T-helper 2 cell treated with Interferon-gamma antibody and Interleukin-4, amounts not matched to agents 5 μg/mL and 100 μg/mL, for 36 hours (primary cell): ENCODE results near the gene ZBTB46.
"Not testable (repeated sequence)": the region's sequence is repeated elsewhere in the genome, so short reads cannot be mapped to it uniquely, and the experiment has no call there.

Experiments
- DNase-seq: peaks from one replicate; pipeline ENCODE4 v3.0.0; 2021; ENCODE audit warnings: low spot score
- H3K27ac Mint-ChIP-seq: one replicate; pipeline ENCODE4 v1.8.0; 2021; ENCODE audit warnings: mild to moderate bottlenecking, mixed read lengths
- H3K27me3 Mint-ChIP-seq: one replicate; pipeline ENCODE4 v1.8.0; 2021; ENCODE audit warnings: low read depth, mixed read lengths
- H3K36me3 Mint-ChIP-seq: one replicate; pipeline ENCODE4 v1.8.0; 2021; ENCODE audit warnings: low read depth, mixed read lengths
- H3K4me1 Mint-ChIP-seq: one replicate; pipeline ENCODE4 v1.8.0; 2021; ENCODE audit warnings: low read depth, mixed read lengths
- H3K4me3 Mint-ChIP-seq: one replicate; pipeline ENCODE4 v1.8.0; 2022; ENCODE audit warnings: mild to moderate bottlenecking, moderate library complexity, mixed read lengths
- H3K9me3 Mint-ChIP-seq: one replicate; pipeline ENCODE4 v1.8.0; 2021; ENCODE audit warnings: mixed read lengths

Gene ZBTB46

DNA sequence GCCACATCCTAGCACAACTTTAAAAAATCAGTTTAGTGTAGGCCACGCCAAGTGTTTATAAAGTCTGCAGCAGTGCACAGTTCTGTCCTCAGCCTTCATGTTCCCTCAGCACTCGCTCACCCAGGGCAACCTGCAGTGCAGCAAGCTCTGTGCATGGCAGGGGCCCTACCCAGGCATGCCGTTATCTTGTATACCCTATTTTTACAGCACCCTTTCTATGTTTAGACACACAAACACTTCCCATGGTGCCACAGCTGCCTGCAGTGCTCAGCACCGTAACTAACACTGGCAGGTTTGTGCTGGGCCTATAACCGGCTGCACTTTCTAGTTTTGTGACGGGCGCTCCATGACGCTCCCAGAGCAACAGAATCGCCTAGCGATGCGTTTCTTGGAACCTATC is 43.8 kb downstream of the ZBTB46 start:
- no peak overlapping the region for H3K4me3 Mint-ChIP-seq
- DNase-seq, result no peak
- no peak overlapping the region for H3K27ac Mint-ChIP-seq
- peaks cover 2% of the 10 kb centered on the region for H3K27me3 Mint-ChIP-seq
- H3K9me3 Mint-ChIP-seq, result no peaks in the 10 kb centered on the region
- H3K36me3 Mint-ChIP-seq, result no peaks in the 10 kb centered on the region
- peaks cover 8% of the 10 kb centered on the region for H3K4me1 Mint-ChIP-seq

DNA sequence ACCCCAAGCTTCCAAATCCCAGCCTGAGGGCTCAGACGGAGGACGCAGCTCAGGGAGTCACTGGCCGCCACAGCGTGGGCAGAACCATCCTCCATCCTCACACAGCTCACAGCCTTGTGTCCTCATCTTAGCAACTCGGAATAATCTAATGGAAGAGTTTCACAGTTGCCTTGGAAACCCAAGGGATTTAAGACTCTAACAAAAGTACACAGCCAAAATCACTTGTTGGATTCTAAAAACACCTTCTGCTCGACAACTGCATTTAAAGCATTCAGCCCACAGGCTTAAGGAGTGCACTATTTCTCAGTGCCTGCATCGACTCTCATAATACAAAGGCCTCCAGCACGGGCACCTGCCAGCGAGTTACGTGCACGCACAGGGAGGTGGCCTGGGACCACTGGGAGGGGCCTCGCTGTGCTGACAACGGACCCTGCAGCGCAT is 45.4 kb downstream of the ZBTB46 start:
- Mint-ChIP-seq H3K4me3 (no peak overlapping the region), H3K36me3 (no peaks in the 10 kb centered on the region), H3K27me3 (peaks cover 2% of the 10 kb centered on the region), H3K9me3 (no peaks in the 10 kb centered on the region), H3K27ac (no peak overlapping the region), H3K4me1 (peaks cover 8% of the 10 kb centered on the region)
- DNase-seq, result no peak

DNA sequence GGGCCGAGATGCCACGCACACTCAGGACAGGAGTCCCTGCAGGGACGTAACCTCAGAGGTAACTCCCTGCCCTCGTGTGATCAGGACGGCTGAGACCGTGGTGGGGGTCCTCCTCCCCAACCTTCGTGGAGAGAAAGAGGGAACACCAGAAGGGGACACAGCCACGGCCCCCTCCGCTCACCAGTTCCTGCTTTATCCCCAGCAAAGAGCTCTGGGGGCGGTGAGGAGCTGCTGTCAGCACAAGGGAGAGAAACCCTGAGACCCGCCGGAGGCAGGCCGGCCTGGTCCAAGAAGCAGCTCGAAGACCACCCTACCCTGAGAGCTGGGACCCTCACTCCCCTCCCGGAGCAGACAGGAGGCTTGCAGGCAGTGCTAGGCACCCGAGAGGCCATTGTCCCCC is 47.1 kb downstream of the ZBTB46 start:
- H3K36me3 Mint-ChIP-seq, result no peaks in the 10 kb centered on the region
- H3K27ac Mint-ChIP-seq, result no peak overlapping the region
- DNase-seq, result no peak
- H3K4me3 Mint-ChIP-seq, result no peak overlapping the region
- H3K4me1 Mint-ChIP-seq, result peaks cover 8% of the 10 kb centered on the region
- H3K27me3 Mint-ChIP-seq, result peaks cover 2% of the 10 kb centered on the region
- H3K9me3 Mint-ChIP-seq, result no peaks in the 10 kb centered on the region

DNA sequence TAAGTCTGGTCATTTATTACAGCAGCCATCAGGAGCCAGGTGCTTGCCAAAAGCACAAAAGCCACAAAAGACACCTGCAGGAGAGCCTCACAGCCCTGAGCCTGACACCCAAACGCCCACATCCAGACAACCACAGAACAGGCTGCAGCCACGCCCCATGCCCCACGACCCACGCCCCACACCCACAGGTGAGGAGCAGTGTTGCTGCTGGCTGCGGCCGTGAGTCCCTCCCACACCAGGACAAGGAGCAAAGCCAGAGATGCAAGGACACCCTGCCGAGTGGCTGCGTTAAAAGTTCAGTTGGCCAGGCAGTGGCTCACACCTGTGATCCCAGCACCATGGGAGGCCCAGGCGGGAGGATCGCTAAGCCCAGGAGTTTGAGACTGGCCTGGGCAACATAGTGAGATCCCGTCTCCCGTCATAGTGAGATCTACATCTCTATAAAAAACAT is 48.5 kb downstream of the ZBTB46 start:
- Mint-ChIP-seq H3K27ac (peak overlapping the region; percentile 26), H3K36me3 (no peaks in the 10 kb centered on the region), H3K4me3 (no peak overlapping the region), H3K27me3 (no peaks in the 10 kb centered on the region), H3K4me1 (peaks cover 8% of the 10 kb centered on the region), H3K9me3 (no peaks in the 10 kb centered on the region)
- DNase-seq, result no peak

DNA sequence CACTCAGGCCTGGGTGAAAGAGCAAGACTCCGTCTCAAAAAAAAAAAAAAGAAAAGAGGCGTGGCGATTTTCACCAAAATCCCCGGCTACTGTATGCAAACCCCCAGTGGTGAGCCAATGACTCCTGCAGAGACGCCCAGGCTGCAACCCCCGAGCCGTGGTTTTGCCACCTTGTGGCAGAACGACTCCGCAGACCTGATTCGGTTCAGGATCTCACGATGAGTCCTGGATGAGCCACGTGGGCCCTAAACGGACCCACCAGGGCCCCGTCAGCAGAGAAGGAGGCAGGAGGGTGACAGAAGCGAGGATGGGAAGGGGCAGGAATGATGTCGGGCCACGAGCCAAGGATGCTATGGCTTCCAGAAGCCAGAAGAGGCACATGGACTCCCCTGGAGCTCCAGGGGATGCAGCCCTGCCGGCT is 49.0 kb downstream of the ZBTB46 start:
- Mint-ChIP-seq H3K27me3 (no peaks in the 10 kb centered on the region), H3K4me1 (peaks cover 8% of the 10 kb centered on the region), H3K36me3 (no peaks in the 10 kb centered on the region), H3K4me3 (no peak overlapping the region), H3K9me3 (no peaks in the 10 kb centered on the region), H3K27ac (no peak overlapping the region)
- no peak for DNase-seq

DNA sequence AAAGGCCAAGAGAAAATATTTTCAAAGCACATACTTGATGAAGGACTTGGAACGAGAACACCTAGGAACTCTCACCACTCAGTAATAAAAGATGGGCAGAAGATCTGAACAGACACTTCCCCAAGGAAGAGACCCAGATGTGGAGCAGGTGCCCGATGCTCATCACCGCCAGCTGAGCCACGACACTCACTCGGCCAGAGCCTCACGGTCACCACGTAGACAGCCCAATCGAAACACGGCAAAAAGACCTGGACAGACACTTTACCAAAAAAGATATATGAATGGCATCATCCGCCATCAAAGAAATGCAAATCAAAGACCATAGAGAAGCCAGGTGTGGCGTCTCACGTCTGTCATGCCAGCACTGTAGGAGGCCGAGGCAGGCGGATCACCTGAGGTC is 49.9 kb downstream of the ZBTB46 start:
- H3K27ac Mint-ChIP-seq, result no peak overlapping the region
- no peaks in the 10 kb centered on the region for H3K27me3 Mint-ChIP-seq
- DNase-seq, result no peak
- no peaks in the 10 kb centered on the region for H3K36me3 Mint-ChIP-seq
- H3K4me3 Mint-ChIP-seq, result no peak overlapping the region
- peaks cover 6% of the 10 kb centered on the region for H3K4me1 Mint-ChIP-seq
- H3K9me3 Mint-ChIP-seq, result no peaks in the 10 kb centered on the region

DNA sequence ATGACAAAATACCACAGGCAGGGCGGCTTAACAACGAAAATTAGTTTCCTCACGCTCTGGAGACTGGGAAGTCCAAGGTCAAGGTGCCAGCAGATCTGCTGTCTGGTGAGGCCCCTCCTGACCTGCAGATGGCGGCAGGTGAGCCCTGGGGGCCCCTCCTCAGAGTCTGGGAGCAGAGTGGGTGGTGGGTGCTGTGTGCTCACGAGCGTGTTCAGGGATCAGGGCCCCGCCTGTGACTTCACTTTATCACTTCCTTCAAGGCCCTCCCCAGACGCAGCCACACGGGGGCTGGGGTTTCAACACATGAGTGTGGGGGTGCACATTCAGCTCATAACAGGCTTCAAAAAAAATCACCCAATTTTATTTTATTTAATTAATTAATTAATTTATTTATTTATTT is 52.2 kb downstream of the ZBTB46 start:
- Mint-ChIP-seq H3K9me3 (no peaks in the 10 kb centered on the region), H3K4me3 (no peak overlapping the region), H3K36me3 (no peaks in the 10 kb centered on the region), H3K27ac (no peak overlapping the region), H3K27me3 (no peaks in the 10 kb centered on the region), H3K4me1 (peaks cover 2% of the 10 kb centered on the region)
- no peak for DNase-seq

DNA sequence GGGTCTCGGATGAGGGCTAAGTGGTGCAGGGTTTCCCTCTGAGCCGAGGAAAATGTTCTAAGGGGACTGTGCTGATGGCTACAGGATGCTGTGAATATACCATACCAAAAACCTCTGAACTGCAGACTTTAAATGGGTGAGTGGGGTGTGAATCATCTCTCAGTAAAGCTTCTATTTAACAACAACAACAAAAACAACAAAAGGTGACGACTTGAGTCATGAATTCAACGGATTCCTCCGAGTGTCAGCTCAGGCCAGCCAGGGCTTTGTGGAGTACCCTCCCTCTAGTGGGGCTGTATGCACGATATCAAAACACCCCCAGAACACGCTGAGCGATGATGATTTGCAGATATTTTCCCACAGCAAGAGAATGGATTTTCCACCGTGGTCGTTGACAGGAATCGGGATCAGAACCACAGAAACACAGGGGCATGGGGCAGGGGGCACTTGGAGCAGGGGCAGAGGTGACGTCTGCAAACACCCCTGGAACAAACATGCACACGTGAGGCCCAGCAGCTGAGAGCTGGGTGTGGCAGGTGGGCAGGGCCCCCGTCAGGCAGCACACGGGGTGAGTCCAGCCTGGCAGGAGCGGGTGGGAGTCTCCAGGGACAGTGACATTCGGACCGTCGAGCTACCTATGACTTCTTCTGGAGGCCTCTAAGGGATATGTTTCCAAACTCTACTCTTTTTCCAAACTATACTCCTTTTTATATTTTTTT is 52.9 kb downstream of the ZBTB46 start:
- H3K27me3 Mint-ChIP-seq, result no peaks in the 10 kb centered on the region
- peaks cover 2% of the 10 kb centered on the region for H3K4me1 Mint-ChIP-seq
- no peak for DNase-seq
- H3K27ac Mint-ChIP-seq, result no peak overlapping the region
- no peak overlapping the region for H3K4me3 Mint-ChIP-seq
- H3K36me3 Mint-ChIP-seq, result no peaks in the 10 kb centered on the region
- H3K9me3 Mint-ChIP-seq, result no peaks in the 10 kb centered on the region

DNA sequence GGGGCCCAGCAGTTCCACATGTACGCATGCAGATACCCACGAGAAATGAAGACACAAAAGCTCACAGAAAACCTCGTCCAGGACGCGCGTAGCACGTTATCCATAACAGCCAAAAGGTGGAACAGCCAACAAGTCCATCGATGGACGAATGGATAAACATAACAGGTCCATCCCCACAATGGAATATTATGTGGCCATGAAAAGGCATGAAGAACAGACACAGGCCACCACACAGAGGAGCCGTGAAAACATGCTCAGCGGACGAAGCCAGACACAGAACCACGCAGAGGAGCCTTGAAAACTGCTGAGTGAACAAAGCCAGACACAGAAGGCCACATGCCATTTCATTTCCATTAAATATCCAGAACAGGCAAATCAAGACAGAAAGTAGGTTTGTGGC is 53.5 kb downstream of the ZBTB46 start:
- Mint-ChIP-seq H3K27me3 (no peaks in the 10 kb centered on the region), H3K4me3 (no peak overlapping the region), H3K27ac (no peak overlapping the region), H3K36me3 (no peaks in the 10 kb centered on the region), H3K9me3 (no peaks in the 10 kb centered on the region), H3K4me1 (peaks cover 2% of the 10 kb centered on the region)
- no peak for DNase-seq

DNA sequence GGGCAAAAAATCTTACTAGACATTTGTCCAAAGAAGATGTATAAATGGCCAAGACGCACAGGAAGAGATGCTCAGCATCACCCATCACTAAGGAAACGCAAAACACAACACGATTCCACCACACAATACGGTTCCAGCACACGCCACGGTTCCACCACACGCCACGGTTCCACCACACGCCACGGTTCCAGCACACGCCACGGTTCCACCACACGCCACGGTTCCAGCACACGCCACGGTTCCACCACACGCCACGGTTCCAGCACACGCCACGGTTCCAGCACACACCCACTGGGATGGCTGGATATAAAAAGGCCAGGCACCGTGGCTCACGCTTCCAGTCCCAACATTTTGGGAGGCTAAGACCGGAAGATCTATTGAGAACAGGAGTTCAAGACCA is 54.2 kb downstream of the ZBTB46 start:
- not testable (repeated sequence) for H3K36me3 Mint-ChIP-seq, H3K27me3 Mint-ChIP-seq, DNase-seq, H3K9me3 Mint-ChIP-seq, H3K4me3 Mint-ChIP-seq, H3K4me1 Mint-ChIP-seq, H3K27ac Mint-ChIP-seq

DNA sequence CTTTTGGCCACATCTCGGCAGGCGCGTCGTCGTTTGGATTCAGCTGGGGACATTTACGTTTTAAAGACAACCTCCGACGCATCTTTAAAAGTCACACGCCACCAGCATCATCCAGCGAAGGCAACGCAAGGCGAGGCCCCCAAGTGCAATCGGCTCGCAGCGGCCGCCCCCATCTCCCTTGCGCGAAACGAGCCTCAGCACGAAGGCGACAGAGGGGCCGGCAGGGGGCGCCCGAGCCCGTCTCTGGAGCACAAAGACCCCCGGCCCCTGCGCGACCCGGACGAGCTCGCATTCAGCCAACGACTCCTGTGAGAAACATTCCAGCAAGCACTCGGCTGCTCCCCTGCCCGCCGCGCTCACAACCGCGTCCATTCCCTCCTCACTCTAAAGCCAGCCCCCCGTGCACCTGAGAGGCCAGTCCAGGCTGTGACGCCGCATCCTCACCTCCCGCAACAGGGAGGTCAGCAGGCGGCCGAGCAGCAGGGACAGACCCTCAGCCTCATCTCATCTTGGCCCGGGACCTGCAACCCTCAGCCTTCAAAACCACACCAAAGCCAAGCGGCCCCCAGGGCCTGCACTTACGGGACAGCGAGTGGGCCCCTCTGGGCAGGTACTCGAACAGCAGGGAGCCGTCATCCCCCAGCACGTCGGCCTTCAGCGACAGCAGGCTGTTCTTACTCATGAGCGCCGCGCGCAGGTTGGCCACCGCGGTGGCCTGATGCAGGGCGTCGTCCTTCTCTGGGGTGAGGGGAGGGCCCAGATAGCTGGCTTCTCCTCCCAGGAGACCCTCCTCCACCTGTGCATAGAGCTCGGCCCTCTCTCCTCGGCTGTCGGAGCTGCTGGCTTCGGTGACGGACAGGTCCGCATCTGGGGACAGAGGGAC is 55.7 kb downstream of the ZBTB46 start:
- no peaks in the 10 kb centered on the region for H3K27me3 Mint-ChIP-seq
- H3K9me3 Mint-ChIP-seq, result no peaks in the 10 kb centered on the region
- H3K27ac Mint-ChIP-seq, result no peak overlapping the region
- no peak for DNase-seq
- H3K4me3 Mint-ChIP-seq, result no peak overlapping the region
- H3K4me1 Mint-ChIP-seq, result no peaks in the 10 kb centered on the region
- no peaks in the 10 kb centered on the region for H3K36me3 Mint-ChIP-seq

DNA sequence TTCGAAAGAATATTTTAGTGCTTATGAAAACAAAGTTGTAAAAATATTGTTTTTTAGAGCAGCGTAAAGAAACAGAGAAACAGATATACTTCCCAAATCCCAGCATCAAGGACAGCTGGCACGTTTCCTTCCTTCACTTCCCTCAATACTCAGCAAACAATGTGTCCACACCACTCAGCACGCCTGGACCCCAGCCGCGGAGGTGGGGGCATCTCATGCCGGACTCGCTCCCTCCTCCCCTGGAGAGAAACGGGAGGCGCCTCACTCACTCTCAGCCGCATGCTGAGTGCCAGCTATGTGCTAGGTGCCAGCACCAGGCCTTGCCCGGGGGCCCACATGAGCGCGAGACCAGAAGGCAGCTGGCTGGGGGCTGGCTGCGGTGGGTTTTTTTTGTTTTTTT is 56.8 kb downstream of the ZBTB46 start:
- DNase-seq, result no peak
- Mint-ChIP-seq H3K4me1 (no peaks in the 10 kb centered on the region), H3K27ac (no peak overlapping the region), H3K4me3 (no peak overlapping the region), H3K9me3 (no peaks in the 10 kb centered on the region), H3K27me3 (no peaks in the 10 kb centered on the region), H3K36me3 (no peaks in the 10 kb centered on the region)

DNA sequence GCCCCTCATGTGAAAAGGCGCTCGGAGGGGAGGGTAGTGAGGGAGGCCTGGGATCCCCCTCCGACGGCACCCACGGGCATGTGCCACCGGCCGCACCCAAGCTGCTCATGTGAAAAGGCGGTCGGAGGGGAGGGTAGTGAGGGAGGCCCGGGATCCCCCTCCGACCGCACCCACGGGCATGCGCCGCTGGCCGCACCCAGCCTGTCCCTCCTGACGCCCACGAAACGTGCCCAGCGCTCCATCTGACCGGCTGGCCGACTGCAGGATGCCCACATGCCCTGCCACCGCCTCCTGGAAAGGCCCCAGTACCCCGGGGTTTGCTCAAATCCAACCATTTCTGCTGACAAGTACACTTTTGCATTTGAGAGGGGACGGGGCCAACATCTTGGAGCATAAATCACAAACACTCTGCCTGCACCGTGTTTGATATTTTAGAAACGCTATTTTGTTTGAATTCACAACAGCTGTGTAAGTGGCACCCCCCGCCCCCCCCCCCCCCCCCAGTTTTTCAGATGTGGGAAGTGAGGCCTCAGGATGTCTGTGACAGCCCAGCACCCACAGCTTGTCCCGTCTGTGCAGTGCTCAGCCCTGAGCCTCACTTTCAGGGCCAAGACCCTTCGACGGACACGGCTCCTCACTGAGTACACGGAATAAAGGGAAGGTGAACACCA is 57.4 kb downstream of the ZBTB46 start:
- Mint-ChIP-seq H3K36me3 (no peaks in the 10 kb centered on the region), H3K9me3 (no peaks in the 10 kb centered on the region), H3K27ac (no peak overlapping the region), H3K4me1 (no peaks in the 10 kb centered on the region), H3K4me3 (no peak overlapping the region), H3K27me3 (no peaks in the 10 kb centered on the region)
- DNase-seq, result no peak
